ENCODE data around the gene LBHD2.

Gene LBHD2

DNA sequence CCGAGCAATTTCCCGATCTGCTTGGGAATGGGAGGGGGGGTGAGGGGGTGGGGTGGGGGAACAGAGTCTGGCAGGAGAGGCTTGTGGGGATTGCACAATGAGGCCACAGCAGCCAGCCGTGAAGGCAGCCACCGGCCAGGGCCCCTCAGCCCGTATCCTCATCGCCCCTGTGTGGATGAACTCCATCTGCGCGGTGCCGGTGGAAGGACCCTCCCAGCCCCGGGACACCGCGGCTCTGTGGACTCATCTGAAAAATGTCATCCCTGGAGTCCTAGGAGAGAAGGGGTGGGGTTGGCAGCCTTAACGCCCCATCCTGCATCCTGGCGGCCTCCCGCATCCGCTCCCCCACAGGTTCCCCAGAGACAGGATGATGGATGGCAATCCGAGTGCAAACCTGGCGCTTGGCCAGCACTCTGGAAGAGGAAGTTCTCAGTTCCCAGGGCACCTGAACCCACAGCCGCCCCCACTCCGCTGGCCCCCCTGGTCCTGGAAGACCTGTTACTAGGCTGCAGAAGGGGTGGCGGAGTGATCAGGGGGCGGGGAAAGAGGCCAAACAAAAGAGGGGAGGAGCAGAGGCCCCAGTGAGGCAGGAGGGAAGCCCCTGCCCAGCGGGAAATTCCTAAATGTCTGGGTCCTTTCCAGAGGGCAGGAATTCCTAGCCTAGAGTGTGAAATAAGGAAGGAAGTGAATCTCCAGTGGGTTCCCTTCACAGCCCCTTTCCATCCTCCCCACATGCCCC, 38.0 kb downstream of the LBHD2 start:
- ChIA-PET POLR2A (no interaction called here), CTCF (interaction anchor here (1.1 to 4.6 kb wide), 2 partner anchors 17 to 19 kb away, joined by 7 to 41 read pairs; no protein-coding TSS in a partner anchor)
- TF ChIP-seq, protein P1, sequence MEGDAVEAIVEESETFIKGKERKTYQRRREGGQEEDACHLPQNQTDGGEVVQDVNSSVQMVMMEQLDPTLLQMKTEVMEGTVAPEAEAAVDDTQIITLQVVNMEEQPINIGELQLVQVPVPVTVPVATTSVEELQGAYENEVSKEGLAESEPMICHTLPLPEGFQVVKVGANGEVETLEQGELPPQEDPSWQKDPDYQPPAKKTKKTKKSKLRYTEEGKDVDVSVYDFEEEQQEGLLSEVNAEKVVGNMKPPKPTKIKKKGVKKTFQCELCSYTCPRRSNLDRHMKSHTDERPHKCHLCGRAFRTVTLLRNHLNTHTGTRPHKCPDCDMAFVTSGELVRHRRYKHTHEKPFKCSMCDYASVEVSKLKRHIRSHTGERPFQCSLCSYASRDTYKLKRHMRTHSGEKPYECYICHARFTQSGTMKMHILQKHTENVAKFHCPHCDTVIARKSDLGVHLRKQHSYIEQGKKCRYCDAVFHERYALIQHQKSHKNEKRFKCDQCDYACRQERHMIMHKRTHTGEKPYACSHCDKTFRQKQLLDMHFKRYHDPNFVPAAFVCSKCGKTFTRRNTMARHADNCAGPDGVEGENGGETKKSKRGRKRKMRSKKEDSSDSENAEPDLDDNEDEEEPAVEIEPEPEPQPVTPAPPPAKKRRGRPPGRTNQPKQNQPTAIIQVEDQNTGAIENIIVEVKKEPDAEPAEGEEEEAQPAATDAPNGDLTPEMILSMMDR (IDR thresholded peaks at IDR 0.05; ENCODE audit: control extremely low read depth, extremely low read depth, low read depth, missing control alignments), result no peak
- DNase-seq (ENCODE audit: extremely low spot score), result no peak

DNA sequence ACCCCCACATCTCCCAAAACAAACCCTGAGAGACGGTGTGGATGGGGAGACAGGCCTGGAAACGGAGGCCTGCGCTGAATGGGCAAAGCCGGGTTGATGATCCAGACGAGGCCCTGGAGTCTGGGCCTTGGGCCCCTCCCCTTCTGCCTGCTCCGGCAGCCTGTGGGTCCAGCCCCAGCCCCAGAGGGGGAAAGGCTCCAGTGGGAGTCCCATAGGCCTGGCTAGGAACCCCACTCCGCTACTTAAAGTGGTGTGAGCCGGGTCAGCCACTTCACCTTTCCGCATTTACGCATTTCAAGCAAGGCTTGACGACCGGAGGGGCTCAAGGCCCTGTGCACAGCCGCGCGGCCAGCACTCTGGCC, 38.6 kb downstream of the LBHD2 start:
- CTCF ChIA-PET, result interaction anchor here (4.6 kb wide), 1 partner anchor 19 kb away, joined by 41 read pairs; no protein-coding TSS in a partner anchor
- POLR2A ChIA-PET, result no interaction called here
- DNase-seq (ENCODE audit: extremely low spot score), result no peak
- TF ChIP-seq, protein P1 (IDR thresholded peaks at IDR 0.05; ENCODE audit: control extremely low read depth, extremely low read depth, low read depth, missing control alignments), result no peak

DNA sequence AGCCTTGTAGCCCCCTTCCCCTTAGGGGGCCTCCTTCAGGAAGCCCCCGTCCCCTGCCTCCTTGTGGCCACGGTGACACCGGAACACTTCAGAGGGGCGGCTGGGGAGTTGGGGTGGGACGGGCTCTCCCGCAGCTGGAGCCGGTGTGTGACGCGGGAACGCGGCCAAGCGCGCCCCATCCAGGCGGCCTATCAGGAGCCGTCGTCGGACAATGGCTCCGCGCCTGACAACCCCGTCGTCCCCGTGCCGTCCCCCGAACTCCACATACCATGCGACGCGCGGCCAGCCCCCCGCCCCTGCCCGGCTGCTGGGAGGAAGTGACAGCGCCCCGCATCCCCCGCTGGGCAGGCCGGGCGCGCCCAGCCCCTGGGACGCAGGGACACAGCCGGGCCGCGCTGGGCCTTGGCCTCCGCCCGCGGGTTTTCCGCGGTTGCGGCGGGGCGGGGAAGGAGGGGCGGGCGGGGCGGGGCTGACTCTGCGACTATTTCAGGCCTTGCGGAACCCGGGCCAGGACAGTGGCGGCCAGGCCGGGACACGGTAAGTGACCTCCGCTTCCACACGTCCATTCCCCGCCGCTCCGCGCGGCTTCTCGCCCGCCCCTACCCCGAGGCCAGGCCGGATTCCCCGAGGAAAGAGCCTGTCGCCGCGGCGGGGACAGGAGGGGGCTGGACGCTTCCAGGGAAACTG, 39.1 kb downstream of the LBHD2 start, which contains the start of gene TNFAIP2:
TNFAIP2 (plus strand) TSS at position 515 of the 687 bp plus-strand sequence. CDS start 2,997 bp downstream, outside the sequence.
- CTCF ChIA-PET, result interaction anchor here (0.8 to 4.6 kb wide), 4 partner anchors 12 to 154 kb away, joined by 3 to 41 read pairs (median 8); no protein-coding TSS in a partner anchor
- TF ChIP-seq, protein P1 (IDR thresholded peaks at IDR 0.05; ENCODE audit: control extremely low read depth, extremely low read depth, low read depth, missing control alignments), result no peak
- peak; percentile 57 for DNase-seq (ENCODE audit: extremely low spot score)
- POLR2A ChIA-PET, result no interaction called here

DNA sequence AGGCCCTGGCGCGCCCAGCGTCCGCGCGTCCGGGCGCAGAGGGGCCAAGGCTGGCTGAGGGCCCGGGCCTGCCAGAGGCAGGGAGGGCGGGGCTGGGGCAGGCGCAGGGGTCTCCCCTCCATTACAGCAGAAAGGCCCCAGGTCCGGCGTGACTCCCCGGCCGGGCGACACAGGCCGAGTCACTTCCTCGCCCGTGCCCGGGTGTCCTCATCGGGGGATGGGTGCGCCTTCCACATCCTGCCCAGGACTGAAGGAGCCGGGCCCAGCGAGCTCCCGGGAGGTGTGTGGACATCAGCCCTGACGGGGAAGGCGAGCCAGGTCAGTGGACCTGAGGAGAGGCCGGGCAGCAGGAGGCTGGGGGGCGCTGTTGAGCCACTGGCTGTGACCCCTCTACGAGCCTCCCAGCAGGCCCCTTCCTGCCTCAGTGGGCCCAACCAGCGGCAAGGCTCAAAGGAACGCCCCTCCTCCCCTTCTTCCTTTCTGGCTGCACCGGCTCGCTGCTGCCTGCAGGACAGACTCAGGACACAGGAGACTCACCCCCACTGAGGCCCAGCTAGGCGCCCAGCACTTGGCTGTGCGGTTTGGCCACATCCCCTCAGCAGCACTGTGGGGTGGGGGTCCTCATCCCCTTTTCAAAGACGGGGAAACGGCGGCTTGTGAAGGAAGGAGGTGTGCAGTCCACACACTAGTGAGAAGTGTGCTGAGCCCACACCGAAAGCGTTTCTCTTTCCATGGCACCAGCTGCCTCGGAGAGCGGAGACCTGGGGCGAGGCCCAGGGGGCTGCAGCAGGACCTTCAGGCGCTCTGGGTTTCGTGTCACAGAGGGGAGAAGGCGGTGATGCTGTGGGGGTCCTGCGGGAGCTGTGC, 39.9 kb downstream of the LBHD2 start:
- TF ChIP-seq, protein P1 (IDR thresholded peaks at IDR 0.05; ENCODE audit: control extremely low read depth, extremely low read depth, low read depth, missing control alignments), result peak; percentile 49
- no peak for DNase-seq (ENCODE audit: extremely low spot score)
- ChIA-PET CTCF (interaction anchor here (0.8 to 4.6 kb wide), 4 partner anchors 13 to 154 kb away, joined by 3 to 41 read pairs (median 8); no protein-coding TSS in a partner anchor), POLR2A (no interaction called here)

DNA sequence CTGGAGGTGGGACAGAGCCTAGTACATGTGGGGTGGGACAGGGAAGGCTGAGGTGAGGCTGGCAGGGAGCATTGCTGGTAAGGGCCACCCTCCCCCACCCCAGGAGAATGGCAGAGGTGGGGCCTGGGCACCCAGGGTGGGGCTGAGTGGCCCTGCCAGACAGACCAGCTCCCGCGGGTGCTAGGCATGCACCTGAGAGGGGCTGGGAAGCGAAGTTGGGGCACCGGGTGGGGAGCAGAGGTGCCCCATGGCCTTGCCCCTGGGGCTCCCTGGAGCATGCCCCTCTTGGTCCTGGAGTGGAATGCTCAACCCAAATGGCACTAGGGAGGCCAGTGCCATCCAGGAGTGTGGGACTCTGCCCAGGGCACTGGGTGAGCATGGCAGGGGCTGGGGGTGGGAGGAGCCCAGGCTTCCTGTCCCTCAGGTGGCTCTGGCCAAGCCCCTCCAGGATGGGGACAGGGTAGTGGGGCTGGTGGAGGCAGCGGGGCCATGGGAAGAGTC, 40.5 kb downstream of the LBHD2 start:
- CTCF ChIA-PET, result interaction anchor here (1.5 to 4.6 kb wide), 3 partner anchors 12 to 21 kb away, joined by 3 to 41 read pairs (median 12); no protein-coding TSS in a partner anchor
- no peak for DNase-seq (ENCODE audit: extremely low spot score)
- POLR2A ChIA-PET, result no interaction called here
- TF ChIP-seq, protein P1 (IDR thresholded peaks at IDR 0.05; ENCODE audit: control extremely low read depth, extremely low read depth, low read depth, missing control alignments), result no peak

All from GM10248 (cell line).